IMR-90 (cell line): ENCODE data around the gene AJAP1.

Source experiments
- CEBPB ChIP-seq: IDR thresholded peaks from 2 replicates; pipeline ENCODE4 v1.6.1; 2012; ENCODE audit warnings: low read depth, low read length, improper control_type of control experiment
- CTCF ChIP-seq: conservative IDR thresholded peaks from 2 replicates; pipeline ENCODE4 v1.5.1; 2012; ENCODE audit warnings: mild to moderate bottlenecking, low read depth, low read length, improper control_type of control experiment

- TF ChIP-seq CTCF = no peak
- no peak for TF ChIP-seq CEBPB
Observed at GRCh38 chr1:4655674-4656532, 1.5 kb downstream of the AJAP1 start.
